TTC549 (cell line): ENCODE data around the gene PLEKHA6.
"Not testable (repeated sequence)": the region's sequence is repeated elsewhere in the genome, so short reads cannot be mapped to it uniquely, and the experiment has no call there.

Experiments
- FAIRE-seq: peaks from 2 replicates; lab custom pipeline; 2012; peaks lifted over from hg19 to GRCh38; lab: Jason Lieb, UNC

PLEKHA6 gene

GRCh38 chr1:204335085-204335484 lies 24.6 kb downstream of the PLEKHA6 start:
- no peak for FAIRE-seq

- no peak for FAIRE-seq
Measured at GRCh38 chr1:204334455-204334854, 25.3 kb downstream of the PLEKHA6 start.

GRCh38 chr1:204333427-204333826 lies 26.3 kb downstream of the PLEKHA6 start:
- no peak for FAIRE-seq

GRCh38 chr1:204331847-204332487 lies 27.8 kb downstream of the PLEKHA6 start:
- FAIRE-seq, result no peak

- FAIRE-seq, result no peak
Measured at GRCh38 chr1:204331275-204331674, 28.5 kb downstream of the PLEKHA6 start.

GRCh38 chr1:204327870-204328269 lies 31.9 kb downstream of the PLEKHA6 start:
- not testable (repeated sequence) for FAIRE-seq

GRCh38 chr1:204327359-204327758 lies 32.4 kb downstream of the PLEKHA6 start:
- no peak for FAIRE-seq

GRCh38 chr1:204326771-204327300 lies 32.9 kb downstream of the PLEKHA6 start:
- FAIRE-seq, result no peak

GRCh38 chr1:204325944-204326343 lies 33.8 kb downstream of the PLEKHA6 start:
- no peak for FAIRE-seq

- no peak for FAIRE-seq
Measured at GRCh38 chr1:204323887-204324286, 35.8 kb downstream of the PLEKHA6 start.

GRCh38 chr1:204322339-204322868 lies 37.3 kb downstream of the PLEKHA6 start:
- no peak for FAIRE-seq

- FAIRE-seq, result no peak
Measured at GRCh38 chr1:204321665-204322064, 38.1 kb downstream of the PLEKHA6 start.

- no peak for FAIRE-seq
Measured at GRCh38 chr1:204321051-204321450, 38.7 kb downstream of the PLEKHA6 start.

GRCh38 chr1:204320382-204320804 lies 39.3 kb downstream of the PLEKHA6 start:
- no peak for FAIRE-seq

GRCh38 chr1:204319462-204319861 lies 40.3 kb downstream of the PLEKHA6 start:
- no peak for FAIRE-seq

GRCh38 chr1:204319027-204319426 lies 40.7 kb downstream of the PLEKHA6 start:
- FAIRE-seq, result no peak

- FAIRE-seq, result no peak
Measured at GRCh38 chr1:204318324-204318723, 41.4 kb downstream of the PLEKHA6 start.

- FAIRE-seq, result no peak
Measured at GRCh38 chr1:204317170-204317569, 42.6 kb downstream of the PLEKHA6 start.

- no peak for FAIRE-seq
Measured at GRCh38 chr1:204316164-204316563, 43.6 kb downstream of the PLEKHA6 start.

- no peak for FAIRE-seq
Measured at GRCh38 chr1:204314893-204315658, 44.7 kb downstream of the PLEKHA6 start.

GRCh38 chr1:204314171-204314892 lies 45.4 kb downstream of the PLEKHA6 start:
- FAIRE-seq, result no peak

- no peak for FAIRE-seq
Measured at GRCh38 chr1:204313675-204314074, 46.1 kb downstream of the PLEKHA6 start.

- FAIRE-seq, result not testable (repeated sequence)
Measured at GRCh38 chr1:204310970-204311369, 48.8 kb downstream of the PLEKHA6 start.
